ENCODE results near the gene PSMD11. TPM values are rescaled to one million over a fixed set of nuclear protein-coding genes. Genes with fewer than 3 reads are reported as not detected.
"Not testable (repeated sequence)": the region's sequence is repeated elsewhere in the genome, so short reads cannot be mapped to it uniquely, and the experiment has no call there.

Gene PSMD11
- total and polyA plus RNA-seq, 2 experiments from 2014 or later = 44.2 to 158 TPM

- WGBS, 2 experiments (ENCODE audit: low coverage in 1 of 2, low lambda C conversion rate in 2 of 2, missing lambda C conversion rate in 2 of 2) = 72 to 73% methylated on average over 2 of the region's 2 CpGs
- DNase-seq = no peak
- no peaks in the 10 kb centered on the region for H3K9me3 ChIP-seq (ENCODE audit: low read depth)
- peaks cover 75% of the 10 kb centered on the region for H3K79me2 ChIP-seq (ENCODE audit: insufficient read depth)
- TF ChIP-seq EZH2phosphoT487 (IDR thresholded peaks at IDR 0.05; ENCODE audit: insufficient read depth, low read depth) = no peak
- TF ChIP-seq EZH2 (IDR thresholded peaks at IDR 0.05; ENCODE audit: insufficient read depth, poor library complexity, severe bottlenecking) = no peak
- in situ Hi-C loops (cut with MboI) = no loop called here
- peaks cover 24% of the 10 kb centered on the region for H3F3A ChIP-seq (ENCODE audit: insufficient read depth)
- H3K4me3 ChIP-seq = no peak overlapping the region
- H3K9ac ChIP-seq = no peak overlapping the region
- peaks cover 21% of the 10 kb centered on the region for H3K4me1 ChIP-seq (ENCODE audit: insufficient read depth)
- H3K4me2 ChIP-seq (ENCODE audit: unreplicated experiment) = peak overlapping the region; percentile 94
- no peak overlapping the region for H3K27ac ChIP-seq
- H4K20me1 ChIP-seq (ENCODE audit: insufficient read depth) = peaks cover 14% of the 10 kb centered on the region
- H3K27me3 ChIP-seq (replicated peaks; ENCODE audit: insufficient read depth) = no peaks in the 10 kb centered on the region
- peaks cover 37% of the 10 kb centered on the region; the same call in 1 of the 2 replicates for H3K36me3 ChIP-seq (ENCODE audit: low read depth)
- no peak overlapping the region for H2AFZ ChIP-seq
- H3K9me2 ChIP-seq (ENCODE audit: insufficient read depth) = no peaks in the 10 kb centered on the region
Measured at GRCh38 chr17:32446949-32447348, 2.6 kb downstream of the PSMD11 start.

- DNase-seq = no peak
- TF ChIP-seq EZH2phosphoT487 (IDR thresholded peaks at IDR 0.05; ENCODE audit: insufficient read depth, low read depth) = no peak
- TF ChIP-seq EZH2 (IDR thresholded peaks at IDR 0.05; ENCODE audit: insufficient read depth, poor library complexity, severe bottlenecking) = no peak
- H3K9ac ChIP-seq = no peak overlapping the region
- no peaks in the 10 kb centered on the region for H3K9me3 ChIP-seq (ENCODE audit: low read depth)
- peaks cover 21% of the 10 kb centered on the region for H3K4me1 ChIP-seq (ENCODE audit: insufficient read depth)
- 95 to 96% methylated on average over 5 of the region's 5 CpGs for WGBS, 2 experiments (ENCODE audit: low coverage in 1 of 2, low lambda C conversion rate in 2 of 2, missing lambda C conversion rate in 2 of 2)
- no peak overlapping the region for H2AFZ ChIP-seq
- no peak overlapping the region for H3K27ac ChIP-seq
- in situ Hi-C loops (cut with MboI) = no loop called here
- H3F3A ChIP-seq (ENCODE audit: insufficient read depth) = peaks cover 31% of the 10 kb centered on the region
- peaks cover 100% of the 10 kb centered on the region for H3K79me2 ChIP-seq (ENCODE audit: insufficient read depth)
- no peaks in the 10 kb centered on the region for H3K9me2 ChIP-seq (ENCODE audit: insufficient read depth)
- H3K36me3 ChIP-seq (ENCODE audit: low read depth) = peaks cover 65% of the 10 kb centered on the region
- no peaks in the 10 kb centered on the region for H3K27me3 ChIP-seq (replicated peaks; ENCODE audit: insufficient read depth)
- H3K4me3 ChIP-seq = no peak overlapping the region
- peaks cover 14% of the 10 kb centered on the region for H4K20me1 ChIP-seq (ENCODE audit: insufficient read depth)
- no peak overlapping the region for H3K4me2 ChIP-seq (ENCODE audit: unreplicated experiment)
Measured at GRCh38 chr17:32449963-32450362, 5.7 kb downstream of the PSMD11 start.

- H4K20me1 ChIP-seq (ENCODE audit: insufficient read depth) = peaks cover 13% of the 10 kb centered on the region
- 92 to 98% methylated on average over 6 of the region's 6 CpGs for WGBS, 2 experiments (ENCODE audit: low coverage in 1 of 2, low lambda C conversion rate in 2 of 2, missing lambda C conversion rate in 2 of 2)
- H3K4me1 ChIP-seq (ENCODE audit: insufficient read depth) = peaks cover 21% of the 10 kb centered on the region
- H3K4me3 ChIP-seq; H3K9ac ChIP-seq; in situ Hi-C loops (cut with MboI); H3K4me2 ChIP-seq (ENCODE audit: unreplicated experiment); H3K9me2 ChIP-seq (ENCODE audit: insufficient read depth); H2AFZ ChIP-seq; H3K27me3 ChIP-seq (replicated peaks; ENCODE audit: insufficient read depth); H3K9me3 ChIP-seq (ENCODE audit: low read depth); H3K27ac ChIP-seq; DNase-seq: not testable (repeated sequence)
- peaks cover 100% of the 10 kb centered on the region for H3K79me2 ChIP-seq (ENCODE audit: insufficient read depth)
- H3K36me3 ChIP-seq (ENCODE audit: low read depth) = peaks cover 69% of the 10 kb centered on the region
- peaks cover 29% of the 10 kb centered on the region for H3F3A ChIP-seq (ENCODE audit: insufficient read depth)
Measured at GRCh38 chr17:32450379-32450778, 6.1 kb downstream of the PSMD11 start.

GRCh38 chr17:32451879-32452278 lies 7.6 kb downstream of the PSMD11 start:
- peaks cover 72% of the 10 kb centered on the region for H3K36me3 ChIP-seq (ENCODE audit: low read depth)
- DNase-seq = no peak
- peaks cover 14% of the 10 kb centered on the region; the same call in 1 of the 2 replicates for H3F3A ChIP-seq (ENCODE audit: insufficient read depth)
- no peak overlapping the region for H2AFZ ChIP-seq
- no peak overlapping the region for H3K4me2 ChIP-seq (ENCODE audit: unreplicated experiment)
- H3K9me2 ChIP-seq (ENCODE audit: insufficient read depth) = no peaks in the 10 kb centered on the region
- H3K27me3 ChIP-seq (replicated peaks; ENCODE audit: insufficient read depth) = no peaks in the 10 kb centered on the region
- TF ChIP-seq EZH2phosphoT487 (IDR thresholded peaks at IDR 0.05; ENCODE audit: insufficient read depth, low read depth) (no peak), EZH2 (IDR thresholded peaks at IDR 0.05; ENCODE audit: insufficient read depth, poor library complexity, severe bottlenecking) (no peak)
- H3K27ac ChIP-seq = no peak overlapping the region
- 96 to 98% methylated on average over 2 of the region's 2 CpGs for WGBS, 2 experiments (ENCODE audit: low coverage in 1 of 2, low lambda C conversion rate in 2 of 2, missing lambda C conversion rate in 2 of 2)
- H3K9ac ChIP-seq = no peak overlapping the region
- peaks cover 9% of the 10 kb centered on the region for H3K4me1 ChIP-seq (ENCODE audit: insufficient read depth)
- no peaks in the 10 kb centered on the region for H3K9me3 ChIP-seq (ENCODE audit: low read depth)
- H3K4me3 ChIP-seq = no peak overlapping the region
- in situ Hi-C loops (cut with MboI) = no loop called here
- peaks cover 100% of the 10 kb centered on the region for H3K79me2 ChIP-seq (ENCODE audit: insufficient read depth)
- H4K20me1 ChIP-seq (ENCODE audit: insufficient read depth) = no peaks in the 10 kb centered on the region

GRCh38 chr17:32452281-32452680 lies 8.0 kb downstream of the PSMD11 start:
- peaks cover 100% of the 10 kb centered on the region for H3K79me2 ChIP-seq (ENCODE audit: insufficient read depth)

More at GRCh38 chr17:32452281-32452680, 8.0 kb downstream of the PSMD11 start:
- DNase-seq = no peak
- 95 to 100% methylated on average over 1 of the region's 1 CpG for WGBS, 2 experiments (ENCODE audit: low coverage in 1 of 2, low lambda C conversion rate in 2 of 2, missing lambda C conversion rate in 2 of 2)
- Histone ChIP-seq H3K4me3 (no peak overlapping the region), H3K27me3 (replicated peaks; ENCODE audit: insufficient read depth) (no peaks in the 10 kb centered on the region), H3K9me2 (ENCODE audit: insufficient read depth) (no peaks in the 10 kb centered on the region), H3K27ac (no peak overlapping the region), H3F3A (ENCODE audit: insufficient read depth) (peaks cover 10% of the 10 kb centered on the region; the same call in 1 of the 2 replicates), H3K9me3 (ENCODE audit: low read depth) (no peaks in the 10 kb centered on the region), H3K4me2 (ENCODE audit: unreplicated experiment) (no peak overlapping the region), H3K9ac (no peak overlapping the region), H2AFZ (no peak overlapping the region), H3K36me3 (ENCODE audit: low read depth) (peaks cover 67% of the 10 kb centered on the region), H4K20me1 (ENCODE audit: insufficient read depth) (no peaks in the 10 kb centered on the region), H3K4me1 (ENCODE audit: insufficient read depth) (peaks cover 5% of the 10 kb centered on the region)
- no peak for TF ChIP-seq EZH2phosphoT487 (IDR thresholded peaks at IDR 0.05; ENCODE audit: insufficient read depth, low read depth)
- in situ Hi-C loops (cut with MboI) = no loop called here

All from GM23248 (cell line).